SU-DHL-6 (cell line): Measurements from ENCODE around the gene ACSL6.

Experiments used
- CTCF ChIP-seq: fragments of 200-600 bp; sonication (generic); IDR thresholded peaks from one replicate; pipeline ENCODE4 v1.5.1; 2017; ENCODE audit warnings: antibody characterized with exemption, mild to moderate bottlenecking, low read length, moderate library complexity; ENCODE audit not compliant: insufficient read depth, poor library complexity, severe bottlenecking
- EZH2phosphoT487 ChIP-seq: fragments of 200-600 bp; sonication (generic), shearing (Covaris generic); conservative IDR thresholded peaks from 2 replicates; pipeline ENCODE4 v1.6.1; 2018; ENCODE audit warnings: mild to moderate bottlenecking, antibody characterized with exemption, low read length, moderate library complexity, mixed read lengths

- TF ChIP-seq CTCF (no peak), EZH2phosphoT487 (no peak)
Measured at GRCh38 chr5:132026516-132027008, 15.1 kb upstream of the ACSL6 start.
